Stomach smooth muscle (tissue), 2 donors: ENCODE results near the gene FBXO17.
"Not testable (repeated sequence)": the region's sequence is repeated elsewhere in the genome, so short reads cannot be mapped to it uniquely, and the experiment has no call there.

ENCODE experiments used
- H3K27ac ChIP-seq: one replicate; pipeline ENCODE4 v1.7.0; 2013; ENCODE audit warnings: mild to moderate bottlenecking, low read length, inconsistent platforms
- H3K27me3 ChIP-seq, 2 donors: one replicate each; pipeline ENCODE4 v1.7.0; 2013; ENCODE audit warnings: low read length in 2 of 2; ENCODE audit not compliant: insufficient read depth in 2 of 2, control insufficient read depth in 1 of 2
- H3K36me3 ChIP-seq, 2 donors: one replicate each; pipeline ENCODE4 v1.7.0; 2013; ENCODE audit warnings: low read length in 2 of 2; ENCODE audit not compliant: control insufficient read depth in 2 of 2, insufficient read depth in 2 of 2
- H3K4me1 ChIP-seq: one replicate; pipeline ENCODE4 v1.7.0; 2013; ENCODE audit warnings: low read length; ENCODE audit not compliant: control insufficient read depth, insufficient read depth
- H3K4me3 ChIP-seq, 2 donors: one replicate each; pipeline ENCODE4 v1.7.0; 2013; ENCODE audit warnings: low read length in 2 of 2
- H3K9ac ChIP-seq, 2 donors: one replicate each; pipeline ENCODE4 v1.7.0; 2013; ENCODE audit warnings: low read length in 2 of 2, mild to moderate bottlenecking in 1 of 2
- H3K9me3 ChIP-seq, 2 donors: one replicate each; pipeline ENCODE4 v1.7.0; 2013; ENCODE audit warnings: low read length in 2 of 2; ENCODE audit not compliant: control insufficient read depth in 2 of 2
- donor health status: healthy.
- donor health status: Pancreatic carcinoma.

The FBXO17 gene

GRCh38 chr19:39003796-39004195, 28.3 kb upstream of the FBXO17 start:
- Histone ChIP-seq H3K27me3 (peaks cover 0 to 6% of the 10 kb centered on the region in 2 donors), H3K36me3 (no peaks in the 10 kb centered on the region), H3K9me3 (no peaks in the 10 kb centered on the region), H3K27ac (no peak overlapping the region), H3K4me3 (no peak overlapping the region), H3K4me1 (no peaks in the 10 kb centered on the region), H3K9ac (no peak overlapping the region)

- no peaks in the 10 kb centered on the region for H3K9me3 ChIP-seq
- H3K27me3 ChIP-seq, result peaks cover 0 to 6% of the 10 kb centered on the region in 2 donors
- H3K27ac ChIP-seq, result no peak overlapping the region
- no peak overlapping the region for H3K9ac ChIP-seq
- no peaks in the 10 kb centered on the region for H3K4me1 ChIP-seq
- no peaks in the 10 kb centered on the region for H3K36me3 ChIP-seq
- no peak overlapping the region for H3K4me3 ChIP-seq
Observed at GRCh38 chr19:39003188-39003587, 27.6 kb upstream of the FBXO17 start.

GRCh38 chr19:39001041-39001440, 25.5 kb upstream of the FBXO17 start:
- Histone ChIP-seq H3K36me3 (no peaks in the 10 kb centered on the region), H3K4me1 (no peaks in the 10 kb centered on the region), H3K9me3 (no peaks in the 10 kb centered on the region), H3K9ac (no peak overlapping the region), H3K27me3 (peaks cover 0 to 6% of the 10 kb centered on the region in 2 donors), H3K4me3 (no peak overlapping the region), H3K27ac (no peak overlapping the region)

- H3K27me3 ChIP-seq, H3K9ac ChIP-seq, H3K4me3 ChIP-seq, H3K27ac ChIP-seq, H3K4me1 ChIP-seq, H3K9me3 ChIP-seq, H3K36me3 ChIP-seq: not testable (repeated sequence)
Observed at GRCh38 chr19:38997576-38997975, 22.0 kb upstream of the FBXO17 start.

- Histone ChIP-seq H3K4me1 (no peaks in the 10 kb centered on the region), H3K9me3 (peaks cover 7% of the 10 kb centered on the region in 2 donors), H3K27ac (no peak overlapping the region), H3K9ac (no peak overlapping the region), H3K4me3 (no peak overlapping the region), H3K36me3 (no peaks in the 10 kb centered on the region), H3K27me3 (peaks cover 0 to 3% of the 10 kb centered on the region in 2 donors)
Observed at GRCh38 chr19:38993271-38993670, 17.7 kb upstream of the FBXO17 start.

- H3K9ac ChIP-seq, result no peak overlapping the region
- no peaks in the 10 kb centered on the region for H3K4me1 ChIP-seq
- H3K27me3 ChIP-seq, result peaks cover 0 to 3% of the 10 kb centered on the region in 2 donors
- peaks cover 7% of the 10 kb centered on the region in 2 donors for H3K9me3 ChIP-seq
- no peaks in the 10 kb centered on the region for H3K36me3 ChIP-seq
- no peak overlapping the region for H3K4me3 ChIP-seq
- H3K27ac ChIP-seq, result no peak overlapping the region
Observed at GRCh38 chr19:38990949-38991697, 15.6 kb upstream of the FBXO17 start.

- not testable (repeated sequence) for H3K9me3 ChIP-seq, H3K27ac ChIP-seq, H3K9ac ChIP-seq, H3K36me3 ChIP-seq, H3K27me3 ChIP-seq, H3K4me1 ChIP-seq, H3K4me3 ChIP-seq
Observed at GRCh38 chr19:38989614-38990013, 14.1 kb upstream of the FBXO17 start.

GRCh38 chr19:38989066-38989605, 13.6 kb upstream of the FBXO17 start:
- no peaks in the 10 kb centered on the region for H3K36me3 ChIP-seq
- H3K9me3 ChIP-seq, result peaks cover 7 to 9% of the 10 kb centered on the region in 2 donors
- H3K27me3 ChIP-seq, result peaks cover 0 to 3% of the 10 kb centered on the region in 2 donors
- H3K9ac ChIP-seq, result no peak overlapping the region
- H3K27ac ChIP-seq, result no peak overlapping the region
- H3K4me1 ChIP-seq, result no peaks in the 10 kb centered on the region
- no peak overlapping the region for H3K4me3 ChIP-seq

GRCh38 chr19:38988627-38989026, 13.1 kb upstream of the FBXO17 start:
- not testable (repeated sequence) for H3K36me3 ChIP-seq, H3K27ac ChIP-seq, H3K27me3 ChIP-seq, H3K4me1 ChIP-seq, H3K9ac ChIP-seq, H3K9me3 ChIP-seq, H3K4me3 ChIP-seq

- not testable (repeated sequence) for H3K9me3 ChIP-seq, H3K36me3 ChIP-seq, H3K27me3 ChIP-seq, H3K27ac ChIP-seq, H3K9ac ChIP-seq, H3K4me3 ChIP-seq, H3K4me1 ChIP-seq
Observed at GRCh38 chr19:38987745-38988144, 12.2 kb upstream of the FBXO17 start.

GRCh38 chr19:38985262-38985661, 9.7 kb upstream of the FBXO17 start:
- Histone ChIP-seq H3K36me3 (no peaks in the 10 kb centered on the region), H3K27me3 (peaks cover 0 to 2% of the 10 kb centered on the region in 2 donors), H3K27ac (no peak overlapping the region), H3K9me3 (peaks cover 0 to 2% of the 10 kb centered on the region in 2 donors), H3K9ac (no peak overlapping the region), H3K4me3 (no peak overlapping the region), H3K4me1 (no peaks in the 10 kb centered on the region)
